ENCODE data around the gene PBX1.

Gene PBX1

DNA sequence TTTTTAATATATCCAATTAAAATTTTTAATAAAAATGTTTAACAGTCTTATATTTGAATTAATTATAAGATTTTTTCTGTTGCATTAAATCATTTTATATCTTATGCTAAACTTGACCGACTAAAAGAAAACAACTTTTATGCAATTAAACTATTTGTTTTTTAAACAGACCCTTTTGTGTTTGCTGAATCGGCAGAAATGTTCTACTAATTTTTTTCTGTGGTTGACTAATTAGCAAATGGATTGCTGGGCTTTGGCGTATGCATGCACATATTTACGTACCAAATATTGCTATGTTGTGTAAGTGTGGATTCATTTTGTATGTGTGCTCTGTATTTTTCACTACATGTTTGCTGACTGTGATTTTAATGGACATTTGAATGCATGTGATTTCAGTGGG lies 174.8 kb downstream of the PBX1 start:
- no peak overlapping the region for H3K4me3 ChIP-seq (ENCODE audit: low read depth, low read length)
- no peak for TF ChIP-seq CTCF (IDR thresholded peaks at IDR 0.05; ENCODE audit: low read depth, low read length, missing control alignments)
- in situ Hi-C loops (cut with HindIII; ENCODE audit: low sequenced_read_pairs): no loop called here
- DNase-seq (ENCODE audit: low read depth): no peak

GRCh38 chr1:164735315-164736052 lies 176.5 kb downstream of the PBX1 start:
- no peak overlapping the region for H3K4me3 ChIP-seq (ENCODE audit: low read depth, low read length)
- no peak for TF ChIP-seq CTCF (IDR thresholded peaks at IDR 0.05; ENCODE audit: low read depth, low read length, missing control alignments)
- DNase-seq (ENCODE audit: low read depth): no peak
- in situ Hi-C loops (cut with HindIII; ENCODE audit: low sequenced_read_pairs): no loop called here

- in situ Hi-C loops (cut with HindIII; ENCODE audit: low sequenced_read_pairs): no loop called here
- no peak for TF ChIP-seq CTCF (IDR thresholded peaks at IDR 0.05; ENCODE audit: low read depth, low read length, missing control alignments)
Measured at GRCh38 chr1:164736137-164736536, 177.2 kb downstream of the PBX1 start.

GRCh38 chr1:164739189-164739588 lies 180.2 kb downstream of the PBX1 start:
- no peak for DNase-seq (ENCODE audit: low read depth)
- no peak for TF ChIP-seq CTCF (IDR thresholded peaks at IDR 0.05; ENCODE audit: low read depth, low read length, missing control alignments)
- in situ Hi-C loops (cut with HindIII; ENCODE audit: low sequenced_read_pairs): no loop called here
- no peak overlapping the region for H3K4me3 ChIP-seq (ENCODE audit: low read depth, low read length)

More at GRCh38 chr1:164736137-164736536, 177.2 kb downstream of the PBX1 start:
- DNase-seq (ENCODE audit: low read depth): no peak
- H3K4me3 ChIP-seq (ENCODE audit: low read depth, low read length): no peak overlapping the region

DNA sequence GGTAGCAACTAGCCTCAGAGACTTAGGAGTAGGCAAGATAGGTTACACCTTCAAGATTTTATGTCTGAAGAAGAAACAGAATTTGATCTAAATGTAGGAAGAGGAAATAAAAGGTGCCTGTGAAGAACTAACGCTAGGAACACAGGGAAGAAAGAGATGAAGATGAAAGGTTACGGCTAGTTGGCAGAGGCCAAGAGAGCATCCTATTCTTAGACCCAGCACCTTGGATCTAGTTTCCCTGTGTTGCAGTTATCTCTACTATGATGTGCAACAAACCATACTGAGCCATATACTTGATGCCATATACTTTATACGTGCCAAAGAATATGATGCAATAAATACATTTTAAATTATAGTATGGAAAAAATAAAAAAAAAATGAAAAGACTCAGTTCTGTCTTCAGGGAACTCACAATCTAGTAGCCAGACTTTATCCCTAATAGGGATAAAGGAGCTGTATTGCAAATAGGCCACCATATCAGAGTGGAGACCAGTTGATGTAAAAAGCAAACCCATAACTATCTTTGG lies 181.1 kb downstream of the PBX1 start:
- no peak for TF ChIP-seq CTCF (IDR thresholded peaks at IDR 0.05; ENCODE audit: low read depth, low read length, missing control alignments)
- no peak for DNase-seq (ENCODE audit: low read depth)
- in situ Hi-C loops (cut with HindIII; ENCODE audit: low sequenced_read_pairs): no loop called here
- no peak overlapping the region for H3K4me3 ChIP-seq (ENCODE audit: low read depth, low read length)

DNA sequence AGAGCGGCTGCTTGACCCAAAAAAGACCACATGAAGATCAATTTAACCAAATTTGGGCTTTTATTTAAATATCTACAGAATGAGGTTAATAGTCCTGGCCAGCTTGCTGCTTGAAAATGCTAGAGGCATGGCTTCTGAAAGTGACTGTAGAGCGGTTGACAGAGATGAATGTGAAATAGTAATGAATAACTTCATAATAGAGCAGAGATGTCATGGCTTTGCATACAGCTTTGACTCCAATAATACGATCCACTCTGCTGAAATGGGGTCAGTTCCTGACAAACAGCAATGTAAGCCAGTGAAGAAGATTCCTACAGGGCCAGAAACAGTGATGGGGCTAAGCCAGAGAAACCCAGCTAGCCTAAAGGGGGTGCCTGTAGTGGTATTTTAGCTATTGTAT lies 183.8 kb downstream of the PBX1 start:
- TF ChIP-seq CTCF (IDR thresholded peaks at IDR 0.05; ENCODE audit: low read depth, low read length, missing control alignments): no peak
- in situ Hi-C loops (cut with HindIII; ENCODE audit: low sequenced_read_pairs): no loop called here
- no peak overlapping the region for H3K4me3 ChIP-seq (ENCODE audit: low read depth, low read length)
- no peak for DNase-seq (ENCODE audit: low read depth)
